Ovary (tissue), 3 donors: Measurements from ENCODE around the gene SLC22A9.

Experiments used
- CTCF ChIP-seq, 3 donors: fragments of 450-650 bp in 2 of 3; fragments of 200-600 bp in 1 of 3; IDR thresholded peaks; one replicate each; pipeline versions ENCODE4 v1.5.1 to v1.8.0; 2016 to 2022; ENCODE audit warnings: antibody characterized with exemption in 3 of 3, mild to moderate bottlenecking in 1 of 3
- POLR2A ChIP-seq: fragments of 450-650 bp; IDR thresholded peaks from one replicate; pipeline ENCODE4 v1.6.1; 2017; ENCODE audit warnings: antibody characterized with exemption, mild to moderate bottlenecking, moderate library complexity
- donor health status: DM: no; HTN: no; CAD: no.

- TF ChIP-seq CTCF (IDR thresholded peaks at IDR 0.05), result no peak
- TF ChIP-seq POLR2A, result no peak
Measured at GRCh38 chr11:63395697-63396096, 26.1 kb downstream of the SLC22A9 start.
